Erythroblast (primary cell): ENCODE measurements around the gene SLC29A3.

Experiments used
- GATA1 ChIP-seq: IDR thresholded peaks from 2 replicates; pipeline ENCODE4 v1.6.1; 2011; ENCODE audit warnings: low read depth, mild to moderate bottlenecking, control low read depth, low read length, moderate library complexity
- POLR2A ChIP-seq: IDR thresholded peaks from 2 replicates; pipeline ENCODE4 v1.6.1; 2011; ENCODE audit warnings: mild to moderate bottlenecking, low read length

DNA sequence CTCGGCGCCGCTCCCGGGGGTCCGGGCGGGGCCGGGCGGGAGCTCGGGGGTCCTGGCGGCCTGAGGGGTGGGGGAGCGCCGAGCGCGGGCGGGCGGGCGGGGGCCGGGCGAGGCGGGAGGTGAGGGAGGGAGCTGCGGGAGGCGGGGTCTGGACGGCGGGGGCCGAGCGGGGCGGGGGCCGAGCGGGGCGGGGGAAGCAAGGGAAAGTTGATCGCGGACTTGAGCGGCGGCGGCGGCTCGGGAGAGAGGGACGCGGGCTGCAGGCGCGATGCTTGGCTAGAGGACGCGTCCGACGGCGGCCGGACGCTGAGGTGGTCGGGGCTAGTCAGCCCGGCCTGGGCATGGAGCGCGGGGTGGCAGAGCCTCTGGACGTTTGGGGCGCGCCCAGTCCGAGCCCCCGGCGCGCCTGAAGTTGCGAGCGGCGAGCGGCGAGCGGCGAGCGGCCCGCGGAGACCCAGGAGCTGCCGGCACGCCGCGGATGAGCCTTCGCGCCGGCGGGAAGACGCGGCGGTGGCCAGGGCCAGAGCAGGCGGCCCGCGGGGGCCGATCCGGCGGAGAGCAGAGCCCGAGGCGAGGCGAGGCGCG lies 77.7 kb downstream of the SLC29A3 start, which contains the start of gene CDH23:
- no peak for TF ChIP-seq POLR2A
- no peak for TF ChIP-seq GATA1
